ENCODE results near the gene SLC7A10.
"Not testable (repeated sequence)": the region's sequence is repeated elsewhere in the genome, so short reads cannot be mapped to it uniquely, and the experiment has no call there.

The SLC7A10 gene

DNA sequence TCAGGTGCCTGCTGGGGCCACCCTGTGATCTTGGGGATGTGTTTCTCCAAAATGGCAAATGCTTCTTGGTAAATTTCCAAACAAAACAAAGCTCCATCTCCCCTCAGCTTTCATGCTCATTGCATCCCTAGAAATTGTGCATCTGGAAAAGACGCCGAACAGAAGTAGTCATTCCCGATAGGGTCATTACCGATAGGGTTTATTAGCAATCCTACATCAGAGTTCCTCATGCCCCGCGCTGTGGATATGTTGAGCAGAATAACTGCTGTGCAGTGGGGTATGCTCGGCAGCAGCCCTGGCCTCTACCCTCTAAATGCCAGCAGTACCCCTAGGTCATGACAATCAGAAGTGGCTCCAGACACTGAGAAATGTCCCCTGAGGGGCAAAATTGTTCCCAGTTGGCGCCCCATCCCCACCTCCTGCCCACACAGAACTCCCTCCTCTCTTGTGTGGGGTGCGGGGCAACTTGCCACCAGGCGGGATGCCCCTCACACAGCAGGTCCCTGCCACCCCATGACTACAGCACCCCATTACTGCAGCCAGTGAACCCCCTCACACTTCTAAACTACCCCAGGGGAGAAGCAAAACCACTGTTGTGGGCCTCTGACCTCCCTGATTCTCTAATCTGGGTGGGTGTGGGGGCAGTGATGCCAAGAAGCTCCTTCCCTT, 13.0 kb upstream of the SLC7A10 start:
- no peak for DNase-seq (ENCODE audit: low read depth, low spot score)

DNA sequence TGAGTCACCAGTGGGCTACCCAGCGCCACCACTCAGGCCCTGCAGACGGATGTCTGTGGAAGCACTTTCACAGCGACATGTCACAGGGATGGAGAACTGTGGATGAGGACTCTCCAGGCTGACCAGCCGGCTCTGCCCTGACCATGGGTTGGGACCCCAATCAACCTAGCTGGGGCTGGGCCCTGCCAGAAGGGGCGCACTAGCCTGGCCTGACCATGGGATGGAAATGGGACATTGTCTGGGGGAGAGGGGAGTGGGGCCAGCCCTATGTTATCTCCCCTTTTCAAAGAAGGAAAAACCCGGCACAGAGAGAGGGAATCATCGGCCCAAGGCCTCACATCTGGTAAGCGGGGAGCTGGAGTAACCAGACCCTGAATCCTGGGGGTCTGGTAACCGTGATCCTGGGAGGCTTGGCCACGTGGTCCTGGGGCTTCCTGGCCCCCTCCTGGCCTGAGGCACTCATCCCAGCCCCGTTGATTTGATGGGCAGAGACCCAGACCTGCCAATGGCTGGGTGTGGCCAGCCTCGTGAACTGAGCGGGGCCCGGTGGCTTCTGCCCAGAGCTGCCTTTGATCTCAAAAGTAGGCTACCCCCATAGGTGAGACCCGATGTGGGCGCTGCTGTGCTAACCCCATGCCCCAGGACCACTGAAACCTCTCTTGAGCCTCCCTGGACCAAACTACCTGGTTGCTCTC, 11.2 kb upstream of the SLC7A10 start:
- no peak for DNase-seq (ENCODE audit: low read depth, low spot score)

DNA sequence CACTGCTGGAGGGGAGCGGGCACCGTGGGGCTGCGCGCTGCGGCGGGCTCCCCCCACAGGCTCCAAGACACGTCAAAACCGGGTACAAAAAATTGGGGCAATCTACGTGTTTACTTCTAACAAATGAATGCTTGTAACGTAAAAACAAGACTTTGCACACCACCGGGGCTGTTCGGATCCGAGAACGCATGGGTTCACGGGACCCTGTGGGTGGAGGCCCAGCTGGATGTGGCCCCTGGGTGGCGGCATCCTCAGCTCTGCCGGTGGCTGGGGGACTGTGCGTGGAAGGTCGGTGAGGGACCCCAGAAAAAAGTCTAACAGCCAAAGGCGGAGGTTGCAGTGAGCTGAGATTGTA, 10.3 kb upstream of the SLC7A10 start:
- no peak for DNase-seq (ENCODE audit: low read depth, low spot score)

DNA sequence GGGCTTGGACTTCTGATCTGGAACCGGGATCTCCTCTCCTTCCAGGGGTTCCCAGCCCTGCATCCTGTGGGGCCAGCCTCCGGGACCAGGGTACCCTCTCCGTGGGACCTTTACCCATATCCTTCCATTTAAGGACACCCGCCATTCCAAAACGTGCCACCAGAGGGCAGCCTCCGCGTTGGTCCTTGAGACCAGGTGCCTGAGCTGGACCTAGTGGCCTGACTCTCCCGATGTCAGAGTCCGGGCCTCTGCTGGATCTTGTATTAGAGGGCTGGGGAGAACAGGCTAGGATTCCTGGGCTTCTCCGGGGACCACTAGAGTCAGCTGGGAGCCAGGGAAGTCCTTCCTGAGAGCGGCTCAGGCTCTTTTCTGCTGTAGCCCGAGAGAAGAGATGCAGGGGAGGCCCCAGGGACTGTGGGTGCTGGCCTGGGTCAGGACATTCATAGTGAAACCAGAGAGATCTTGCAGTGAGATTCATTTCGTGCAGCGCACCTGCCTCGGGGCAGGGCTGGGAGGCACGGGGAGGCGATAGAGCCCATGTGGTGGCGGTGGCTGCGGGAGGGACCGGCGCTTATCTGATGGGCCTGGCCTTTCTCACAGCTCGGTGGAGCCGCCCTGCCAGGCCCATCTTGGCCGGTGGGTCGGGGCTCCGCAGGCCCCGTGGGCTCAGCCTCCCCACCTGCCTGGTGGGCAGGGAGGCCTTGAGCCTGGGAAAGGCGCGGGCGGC, 9.8 kb upstream of the SLC7A10 start:
- DNase-seq (ENCODE audit: low read depth, low spot score), result no peak

DNA sequence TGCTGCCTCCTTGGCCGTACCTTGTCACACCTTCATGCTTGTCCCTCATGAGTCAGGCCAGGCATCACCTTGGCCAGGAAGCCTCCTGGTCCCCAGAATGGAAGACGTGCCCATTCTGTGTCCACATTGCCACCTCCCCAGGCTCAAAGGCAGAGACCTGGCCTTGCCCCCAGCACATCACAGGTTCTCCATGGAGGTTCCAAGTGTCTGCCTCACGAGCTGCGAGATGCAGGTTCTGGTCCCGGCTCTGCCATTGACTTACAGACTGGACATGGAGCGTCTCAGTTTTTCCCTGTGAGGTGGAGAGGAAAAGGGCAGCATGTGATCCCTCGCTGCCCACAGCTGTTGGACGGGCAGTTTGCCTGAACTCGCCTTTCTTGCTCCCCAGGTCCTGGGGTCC, 9.1 kb upstream of the SLC7A10 start:
- DNase-seq (ENCODE audit: low read depth, low spot score), result no peak

DNA sequence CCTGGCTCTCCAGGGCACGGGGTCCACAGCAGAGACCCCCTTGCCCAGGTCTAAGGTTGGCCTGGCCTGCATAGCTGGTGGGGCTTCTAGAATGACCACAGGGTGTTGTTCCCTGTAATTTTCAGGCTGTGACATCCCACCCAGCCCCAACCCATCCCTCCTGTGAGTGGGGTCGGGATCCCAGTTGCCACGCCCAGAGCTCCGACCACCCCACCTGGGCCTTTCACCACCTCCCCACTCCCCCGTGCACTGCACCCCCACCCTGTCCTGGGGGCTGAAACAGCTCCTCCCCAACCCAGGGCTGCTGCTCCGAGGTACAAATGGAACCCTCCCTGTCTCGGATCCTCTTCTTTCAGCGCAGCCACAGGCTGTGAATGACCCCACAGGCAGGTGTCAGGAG, 8.4 kb upstream of the SLC7A10 start:
- no peak for DNase-seq (ENCODE audit: low read depth, low spot score)

DNA sequence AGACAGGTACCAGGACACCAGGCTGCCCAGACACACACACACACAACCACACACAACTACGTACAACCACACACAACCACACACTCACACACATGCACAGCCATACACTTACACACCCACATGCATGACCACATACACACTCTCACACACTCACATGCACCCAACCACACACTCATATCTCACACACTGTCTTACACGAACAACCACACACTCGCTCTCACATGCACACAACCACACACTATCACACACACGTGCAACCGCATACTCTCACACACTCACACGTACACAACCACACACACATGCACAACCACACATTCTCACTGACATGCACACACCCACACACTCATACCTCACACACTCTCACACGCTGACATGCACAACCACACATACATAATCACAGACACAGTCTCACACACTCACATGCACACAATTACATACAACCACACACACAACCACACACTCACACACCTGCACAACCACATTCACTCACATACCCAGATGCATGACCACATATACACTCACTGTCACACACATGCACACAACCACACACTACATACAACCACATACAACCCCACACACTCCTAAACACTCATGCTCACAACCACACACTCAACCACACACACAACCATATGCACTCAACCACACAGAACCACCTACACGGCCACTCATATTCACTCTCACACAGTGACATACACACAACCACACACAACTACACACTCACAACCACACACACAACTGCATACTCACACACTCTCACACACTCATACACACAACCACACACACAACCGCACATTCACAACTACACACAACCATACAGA, 7.6 kb upstream of the SLC7A10 start:
- no peak for DNase-seq (ENCODE audit: low read depth, low spot score)

DNA sequence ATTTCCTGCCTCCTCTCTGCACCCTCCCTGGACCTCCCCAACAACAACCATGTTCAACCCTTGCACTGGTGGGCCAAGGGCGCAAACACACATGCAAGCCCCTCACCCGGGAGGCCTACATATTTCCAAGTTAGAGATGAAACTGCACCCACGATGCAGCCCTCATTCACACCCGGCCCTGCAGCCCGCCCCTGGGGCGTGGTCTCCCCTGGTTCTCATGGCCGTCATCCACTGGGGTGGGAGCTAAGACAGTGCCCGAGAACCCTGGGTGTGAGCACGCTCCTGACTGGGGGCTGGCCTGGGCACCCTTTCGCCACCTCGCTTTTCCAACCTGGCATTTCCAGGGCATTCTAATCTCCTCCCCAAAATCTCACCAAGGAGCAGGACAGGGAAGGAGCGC, 7.0 kb upstream of the SLC7A10 start:
- no peak for DNase-seq (ENCODE audit: low read depth, low spot score)

DNA sequence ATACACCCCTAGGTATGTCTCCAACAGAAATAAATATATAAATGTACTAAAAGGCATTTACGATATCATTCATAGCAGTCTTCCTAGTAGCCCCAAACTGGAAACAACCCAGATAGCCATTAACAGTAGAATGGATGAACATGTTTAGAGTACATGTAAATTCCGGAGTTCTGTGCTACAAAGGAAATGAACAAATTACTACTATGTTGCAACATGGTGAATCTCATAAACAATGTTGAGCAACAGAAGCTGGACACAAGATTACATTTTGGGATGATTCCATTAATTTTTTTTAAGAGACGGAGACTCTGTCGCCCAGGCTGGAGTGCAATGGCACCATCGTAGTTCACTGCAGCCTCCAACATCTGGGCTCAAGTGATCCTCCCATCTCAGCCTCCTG, 5.9 kb upstream of the SLC7A10 start:
- no peak for DNase-seq (ENCODE audit: low read depth, low spot score)

DNA sequence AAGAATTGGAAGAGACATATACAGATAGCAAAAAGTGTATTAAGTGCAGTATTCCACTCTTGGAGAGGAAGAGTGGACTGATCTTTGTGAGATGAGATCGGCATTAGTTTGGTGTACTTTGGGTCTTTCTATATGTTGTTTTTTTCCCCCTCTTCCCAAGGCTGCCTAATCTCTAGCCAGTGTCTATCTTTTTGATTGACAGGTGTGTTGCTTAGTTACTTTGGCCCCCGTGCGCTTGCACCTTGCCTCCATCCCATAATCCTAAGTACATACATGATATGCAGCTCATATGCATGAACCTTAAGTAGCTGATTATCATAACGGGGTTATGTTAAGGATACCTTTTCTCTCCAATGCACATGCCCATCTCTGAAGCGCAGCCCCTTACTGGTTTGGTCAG, 4.3 kb upstream of the SLC7A10 start:
- no peak for DNase-seq (ENCODE audit: low read depth, low spot score)

DNA sequence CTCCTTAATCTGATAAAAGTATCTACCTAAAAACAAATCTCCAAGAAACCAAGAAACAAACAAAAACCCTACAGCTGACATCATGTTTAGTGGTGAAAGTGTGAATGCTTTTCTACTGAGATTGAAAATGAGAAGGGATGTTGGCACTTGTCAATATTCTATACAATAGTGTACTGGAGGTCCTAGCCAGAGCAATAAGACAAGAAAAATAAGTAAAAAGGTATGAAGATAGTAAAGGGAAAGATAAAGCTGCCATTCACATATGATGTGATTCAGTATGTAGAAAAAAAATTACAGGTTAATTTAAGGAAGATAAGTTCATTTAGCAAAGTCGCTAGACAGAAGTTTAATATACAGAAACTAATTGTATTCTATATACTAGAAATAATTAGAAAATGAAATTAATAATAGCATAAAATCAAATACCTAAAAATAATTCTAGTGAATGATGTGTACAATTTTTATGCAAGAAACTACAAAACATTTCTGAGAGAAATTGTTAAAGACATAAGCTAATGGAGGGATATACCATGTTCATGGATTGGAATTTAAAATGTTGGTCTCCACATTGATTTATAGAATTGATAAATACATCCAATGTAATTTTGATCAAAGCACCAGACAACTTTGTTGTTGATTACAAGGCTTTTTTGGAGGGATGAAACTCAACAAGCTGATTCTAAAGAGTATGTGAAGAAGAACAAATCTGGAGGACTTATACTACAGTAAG, 2.4 kb upstream of the SLC7A10 start:
- DNase-seq (ENCODE audit: low read depth, low spot score), result no peak

DNA sequence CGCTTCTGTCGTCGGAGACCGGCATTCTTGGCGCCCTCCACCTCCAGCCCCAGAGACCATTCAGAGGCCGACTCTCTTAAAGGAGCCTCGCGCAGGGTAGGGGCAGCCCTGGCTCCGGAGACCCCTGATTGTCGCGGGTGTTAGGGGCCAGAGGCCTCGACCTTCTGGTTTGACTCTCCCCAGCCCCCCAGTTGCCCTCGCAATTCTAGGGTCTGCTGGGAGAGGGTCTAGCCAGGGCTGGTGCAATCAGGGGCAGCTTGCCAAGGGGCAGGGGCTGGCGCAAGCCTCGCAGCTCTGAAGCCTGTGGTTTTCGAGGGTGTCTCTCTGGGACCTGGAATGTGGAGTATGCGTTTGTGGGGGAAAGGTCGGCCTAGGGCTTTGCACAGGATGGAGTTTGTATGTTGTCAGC, 1.6 kb upstream of the SLC7A10 start:
- DNase-seq (ENCODE audit: low read depth, low spot score), result no peak

DNA sequence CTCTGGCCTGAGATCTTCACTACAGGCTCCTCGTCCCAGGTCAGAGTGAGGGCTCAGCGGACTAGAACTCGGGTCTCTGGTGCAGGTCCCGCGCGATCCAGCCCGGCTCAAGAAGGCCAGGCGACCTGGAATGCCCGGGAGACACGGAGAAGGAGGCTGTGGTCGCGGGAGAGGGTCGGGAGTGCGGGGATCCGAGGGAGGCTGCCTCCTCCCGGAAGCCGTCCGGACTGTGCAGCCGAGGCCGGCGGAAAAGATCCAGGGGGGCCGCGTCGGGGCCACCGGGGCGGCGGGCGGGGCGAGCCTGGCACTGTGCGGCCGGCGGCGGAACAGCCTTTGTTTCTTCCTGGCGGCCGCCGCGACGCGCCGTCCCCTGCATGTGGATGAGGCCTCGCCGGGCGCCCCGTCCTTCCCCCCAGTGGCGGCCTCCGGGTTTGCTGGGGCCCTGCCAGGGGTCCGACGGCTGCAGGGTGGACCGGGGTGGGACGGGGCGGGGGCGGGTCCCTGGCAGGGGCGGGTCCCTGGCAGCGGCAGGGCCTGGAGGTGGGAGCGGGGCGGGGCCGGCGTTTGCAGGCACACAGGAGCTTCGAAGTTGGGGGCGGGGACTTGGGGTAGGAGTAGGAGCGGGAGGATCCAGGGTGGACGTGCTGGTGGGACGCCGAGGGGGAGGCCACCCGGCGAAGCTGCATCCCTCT, 1.0 kb upstream of the SLC7A10 start:
- DNase-seq (ENCODE audit: low read depth, low spot score), result no peak

DNA sequence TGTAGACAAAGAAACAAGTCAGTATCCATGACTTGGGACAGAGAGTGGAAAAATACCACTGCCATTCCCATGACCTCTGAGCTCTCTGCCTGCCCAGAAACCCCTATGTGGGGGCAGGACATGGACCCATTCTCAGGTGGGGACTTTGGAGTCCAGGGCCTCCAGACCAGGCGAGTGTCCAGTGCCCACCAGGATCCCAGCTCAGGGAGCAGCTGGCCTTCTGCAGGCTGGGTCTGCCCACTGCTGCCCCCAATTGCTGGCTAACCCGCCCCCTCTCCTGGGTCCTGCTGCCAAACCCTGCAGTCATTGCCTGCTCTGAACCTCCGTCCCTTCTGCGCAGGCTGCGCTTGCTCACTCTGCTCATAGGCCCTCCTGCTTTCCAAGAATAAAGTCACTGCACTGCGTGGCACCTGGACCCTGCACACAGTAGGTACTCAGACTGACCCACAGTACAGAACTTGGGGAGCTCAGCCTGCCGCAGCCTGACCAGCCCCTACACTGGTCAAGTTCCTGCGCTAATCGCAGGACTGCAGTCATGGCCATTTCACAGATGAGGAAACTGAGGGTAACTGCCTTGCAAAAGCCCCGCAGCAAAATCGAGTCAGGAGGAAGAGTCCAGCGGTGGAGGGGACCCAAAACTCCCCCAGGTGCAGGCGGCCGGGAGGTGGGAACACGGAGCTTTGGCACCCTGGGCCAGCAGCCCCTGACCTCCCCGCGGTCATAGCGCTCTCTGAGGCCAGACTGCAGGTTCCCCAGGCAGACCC, 774 bp downstream of the SLC7A10 start:
- no peak for DNase-seq (ENCODE audit: low read depth, low spot score)

DNA sequence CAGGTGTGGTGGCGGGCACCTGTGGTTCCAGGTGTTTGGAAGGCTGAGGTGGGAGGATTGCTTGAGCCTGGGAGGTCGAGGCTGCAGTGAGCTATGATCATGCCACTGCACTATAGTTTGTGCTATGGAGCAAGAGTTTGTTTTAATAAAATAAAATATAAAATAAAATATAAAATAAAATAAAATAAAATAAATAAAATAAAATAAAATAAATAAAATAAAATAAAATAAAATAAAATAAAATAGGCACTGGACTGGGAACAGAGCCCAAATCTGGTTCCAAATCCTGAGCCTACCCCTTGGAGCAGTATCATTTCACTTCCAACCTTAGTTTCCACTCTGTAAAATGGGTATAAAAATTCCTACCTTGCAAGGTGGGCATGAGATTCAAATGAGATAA, 3.4 kb downstream of the SLC7A10 start:
- DNase-seq (ENCODE audit: low read depth, low spot score), result not testable (repeated sequence)

DNA sequence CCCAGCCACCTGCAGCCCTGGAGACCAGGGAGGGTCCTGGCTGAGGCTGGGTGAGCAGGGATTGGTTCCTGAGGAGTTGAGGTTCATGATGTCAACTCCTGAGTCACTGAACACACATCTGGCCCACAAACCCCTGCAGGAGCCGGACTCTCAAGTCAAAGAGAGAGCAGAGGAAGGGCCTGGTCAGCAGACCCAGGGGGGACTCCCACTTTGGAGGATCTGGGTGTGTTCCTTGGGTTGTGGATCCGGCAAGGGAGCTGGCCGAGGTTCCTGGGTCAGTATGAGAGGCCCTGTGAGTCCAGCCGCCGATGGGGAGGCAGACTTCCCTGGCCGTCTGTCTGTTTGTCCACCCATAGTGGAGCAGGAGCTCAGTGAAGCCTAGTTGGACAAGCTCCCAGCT, 4.0 kb downstream of the SLC7A10 start:
- no peak for DNase-seq (ENCODE audit: low read depth, low spot score)

DNA sequence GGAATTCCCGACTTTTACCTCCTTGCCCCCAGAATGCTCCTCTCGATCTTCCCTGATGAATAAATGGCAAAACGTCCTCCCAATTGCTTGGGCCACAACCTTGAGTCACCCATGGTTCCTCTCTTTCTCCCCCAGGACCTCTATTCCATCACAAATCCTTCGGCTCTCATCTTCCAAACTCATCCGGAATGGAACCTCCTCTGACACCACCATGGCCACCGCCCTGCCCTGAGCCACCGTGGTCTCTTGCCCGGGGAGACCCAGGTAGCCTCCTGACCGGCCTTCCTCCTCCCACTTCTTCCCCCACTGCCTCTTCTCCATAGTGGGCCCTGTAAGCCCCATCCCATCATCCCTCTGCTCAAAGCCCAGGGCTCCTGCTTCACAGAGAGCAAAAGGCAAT, 4.9 kb downstream of the SLC7A10 start:
- DNase-seq (ENCODE audit: low read depth, low spot score), result no peak

DNA sequence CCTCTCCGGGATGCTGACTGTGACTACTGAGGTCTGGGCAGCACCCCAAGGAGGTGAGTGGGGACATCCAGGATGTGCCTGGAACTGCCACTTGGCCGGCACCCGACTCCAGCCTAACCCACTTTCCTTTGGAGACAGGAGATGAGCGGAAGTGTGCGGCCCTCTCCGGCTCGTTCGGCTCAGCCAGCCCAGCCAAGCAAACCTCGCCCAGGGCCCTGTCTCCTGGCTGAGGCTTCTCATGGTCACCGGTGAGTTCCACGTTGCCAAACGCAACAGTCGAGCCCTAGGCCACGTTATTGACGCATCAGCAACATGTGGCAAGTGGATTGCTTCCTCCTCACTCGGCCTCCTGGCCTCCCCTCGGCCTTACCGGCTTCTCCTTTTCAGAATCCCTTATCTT, 5.5 kb downstream of the SLC7A10 start:
- DNase-seq (ENCODE audit: low read depth, low spot score), result no peak

DNA sequence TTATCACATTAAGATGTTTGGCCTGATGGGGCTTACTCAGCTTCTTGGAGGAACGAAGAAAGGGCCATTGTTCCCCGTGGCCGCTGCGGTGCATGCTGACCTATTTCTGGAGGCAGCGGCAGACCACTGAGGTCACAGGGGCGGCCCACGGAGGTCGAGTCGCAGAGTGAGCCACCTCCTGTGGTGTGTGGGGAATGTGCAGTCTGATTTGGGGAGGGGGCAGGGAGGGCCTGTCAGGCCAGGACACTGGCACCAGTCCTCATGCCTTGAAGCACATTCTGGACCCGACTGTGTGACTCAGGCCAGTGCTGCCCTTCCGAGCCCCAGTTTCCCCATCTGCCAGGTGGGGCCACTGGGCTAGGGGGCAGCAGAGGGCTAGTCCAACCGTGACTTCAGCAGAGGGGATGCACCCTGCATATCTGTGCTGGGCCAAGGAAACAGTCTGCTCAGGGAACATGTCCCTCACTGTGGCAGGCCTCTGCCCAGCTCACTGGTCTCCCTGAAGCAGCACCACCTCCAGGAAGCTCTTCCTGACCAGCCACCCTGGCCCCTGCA, 6.3 kb downstream of the SLC7A10 start:
- DNase-seq (ENCODE audit: low read depth, low spot score), result no peak

DNA sequence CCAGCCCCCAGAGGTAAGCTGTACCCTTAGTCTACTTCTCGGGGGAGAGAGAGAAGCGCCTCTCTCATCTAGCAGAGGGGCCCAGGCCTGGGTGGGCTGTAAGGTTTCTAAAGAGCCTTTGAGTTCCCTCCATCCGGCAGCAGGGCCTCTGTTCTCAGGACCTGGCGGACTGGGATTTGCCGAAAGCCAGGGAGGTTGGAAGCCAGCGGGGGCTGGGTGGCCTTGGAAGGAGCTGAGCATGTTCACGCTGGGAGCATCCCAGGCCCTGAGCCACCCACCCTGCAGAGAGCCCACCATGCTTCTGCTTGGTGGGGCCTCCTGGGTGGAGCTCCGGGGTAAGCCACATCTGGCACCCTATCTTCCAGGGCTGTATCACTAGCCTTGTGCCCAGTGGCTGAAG, 7.8 kb downstream of the SLC7A10 start:
- no peak for DNase-seq (ENCODE audit: low read depth, low spot score)

Measured in iPS DF 19.7 (cell line).